HepG2 (cell line): ENCODE measurements around the gene CERS4. TPM values are rescaled to one million over a fixed set of nuclear protein-coding genes. Genes with fewer than 3 reads are reported as not detected.
A peak's percentile ranks its signal among the peaks of the same experiment; 100 is the strongest.

Experiments
- ARHGAP35 ChIP-seq: sonication (generic); formaldehyde crosslinking; IDR thresholded peaks from 2 replicates; pipeline ENCODE4 v1.9.0; 2022; ENCODE audit warnings: mild to moderate bottlenecking, inconsistent platforms, moderate library complexity, missing genetic modification reagents, borderline replicate concordance
- CBX1 ChIP-seq: IDR thresholded peaks from one replicate; pipeline ENCODE4 v1.6.1; 2016; ENCODE audit warnings: antibody characterized with exemption, low read depth
- CHCHD3 ChIP-seq: sonication (generic); formaldehyde crosslinking; IDR thresholded peaks from 2 replicates; pipeline ENCODE4 v1.8.0; 2022; ENCODE audit warnings: mild to moderate bottlenecking, missing genetic modification reagents, moderate library complexity
- HOXA3 ChIP-seq: sonication (generic); formaldehyde crosslinking; IDR thresholded peaks from 2 replicates; pipeline ENCODE4 v1.5.0; 2020; ENCODE audit warnings: missing genetic modification reagents
- MYPOP ChIP-seq: sonication (generic); formaldehyde crosslinking; IDR thresholded peaks from 2 replicates; pipeline ENCODE4 v1.8.1; 2023; ENCODE audit warnings: mild to moderate bottlenecking, moderate library complexity, missing genetic modification reagents
- PCBP1 ChIP-seq: fragments of 200-400 bp; formaldehyde crosslinking; IDR thresholded peaks from 2 replicates; pipeline ENCODE4 v1.6.1; 2017; ENCODE audit warnings: mild to moderate bottlenecking, low read depth, low read length, borderline replicate concordance
- SKIL ChIP-seq: sonication (generic); formaldehyde crosslinking; IDR thresholded peaks from 2 replicates; pipeline ENCODE4 v1.8.0; 2022; ENCODE audit warnings: missing genetic modification reagents, mild to moderate bottlenecking, moderate library complexity, borderline replicate concordance
- XBP1 ChIP-seq: sonication (generic); formaldehyde crosslinking; IDR thresholded peaks from 2 replicates; pipeline ENCODE4 v1.5.0; 2020; ENCODE audit warnings: missing genetic modification reagents
- ZMYM4 ChIP-seq: sonication (generic); formaldehyde crosslinking; IDR thresholded peaks from 2 replicates; pipeline ENCODE4 v1.8.1; 2023; ENCODE audit warnings: mild to moderate bottlenecking, missing genetic modification reagents
- ZNF501 ChIP-seq: sonication (generic); formaldehyde crosslinking; IDR thresholded peaks from 2 replicates; pipeline ENCODE4 v1.5.1; 2020; ENCODE audit warnings: mild to moderate bottlenecking, moderate library complexity, missing genetic modification reagents
- ZNF543 ChIP-seq: sonication (generic); formaldehyde crosslinking; IDR thresholded peaks from 2 replicates; pipeline ENCODE4 v1.4.0; 2020; ENCODE audit warnings: mild to moderate bottlenecking, missing genetic modification reagents
- ZNF556 ChIP-seq: sonication (generic); formaldehyde crosslinking; IDR thresholded peaks from 2 replicates; pipeline ENCODE4 v1.4.0; 2020; ENCODE audit warnings: mild to moderate bottlenecking, missing genetic modification reagents, borderline replicate concordance
- ZNF605 ChIP-seq: sonication (generic); formaldehyde crosslinking; IDR thresholded peaks from 2 replicates; pipeline ENCODE4 v1.8.0; 2022; ENCODE audit warnings: mild to moderate bottlenecking, missing genetic modification reagents
- polyA plus RNA-seq, 8 experiments: library from polyadenylated mRNA; depleted of rRNA in 3 of 8; stranded (reverse) in 7 of 8; unstranded in 1 of 8; fragments of >200 nt; fragmentation: Illumina TruSeq in 4 of 8; extraction: Trizol in 4 of 8; gene quantifications; 2 replicates each; pipeline versions ENCODE4 v1.2.1 to v1.2.3, GENCODE V29; 2011 to 2016; ENCODE audit warnings: low read depth in 4 of 8, missing spikeins in 1 of 8, mixed read lengths in 1 of 8; ENCODE audit not compliant: insufficient read depth in 1 of 8
- total RNA-seq, 5 experiments: library from RNA; depleted of rRNA; stranded (reverse); fragments of >200 nt; fragmentation: Illumina TruSeq; extraction: Trizol; gene quantifications; 2 replicates each; pipeline ENCODE4 v1.2.3, GENCODE V29; 2016; ENCODE audit warnings: low read depth in 1 of 5
- TF ChIP-seq, protein P1 (sequence below): sonication (generic); formaldehyde crosslinking; IDR thresholded peaks from 2 replicates; pipeline ENCODE4 v1.4.0; 2020; ENCODE audit warnings: missing genetic modification reagents
- TF ChIP-seq, protein P2 (sequence below): sonication (generic); formaldehyde crosslinking; IDR thresholded peaks from 2 replicates; pipeline ENCODE4 v1.5.0; 2020; ENCODE audit warnings: mild to moderate bottlenecking, missing genetic modification reagents

The CERS4 gene
- total and polyA plus RNA-seq, 2 of the 13 experiments (the other 11 are each of a cell fraction or from before 2014, with no cell fraction given): 74.7 to 83.5 TPM

DNA sequence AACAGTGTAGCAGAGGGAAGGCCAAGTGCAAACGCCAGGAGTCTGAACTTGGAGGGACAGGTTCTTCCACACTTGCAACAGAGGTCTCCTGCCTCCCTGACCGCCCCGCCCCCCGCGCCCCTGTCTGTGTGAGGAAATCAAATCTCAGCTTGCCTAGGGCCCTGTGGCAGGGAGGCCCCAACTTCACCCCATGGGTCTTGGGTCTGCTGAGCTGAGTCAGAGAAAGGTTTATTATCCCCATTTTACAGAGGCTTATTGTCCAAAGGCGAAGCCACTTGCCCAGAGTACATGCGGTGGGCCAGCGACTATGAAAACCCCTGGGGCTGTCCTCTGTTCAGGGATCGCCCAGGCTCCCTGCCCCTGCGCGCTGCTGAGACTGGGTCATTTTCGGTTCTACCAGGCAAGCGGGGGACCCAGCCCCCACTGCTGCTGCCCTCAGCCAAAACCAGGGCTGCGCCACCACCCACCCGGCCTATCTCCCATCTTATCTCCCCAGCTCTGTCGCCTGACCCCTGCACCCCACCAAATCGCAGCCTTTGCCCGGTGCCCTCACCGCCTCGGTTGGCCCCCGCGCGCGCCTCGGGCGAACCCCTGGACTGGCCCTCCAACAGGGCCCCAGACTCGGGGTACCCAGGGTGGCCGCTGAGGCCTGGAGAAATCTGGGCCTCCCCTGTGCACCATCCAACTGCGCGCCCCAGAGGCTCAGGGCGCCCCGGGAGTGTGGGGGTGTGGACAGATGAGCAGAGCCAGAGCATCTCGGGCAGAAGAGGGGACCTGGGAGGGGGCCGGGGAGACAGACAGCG is 850 bp upstream of the CERS4 start (continued):
- TF ChIP-seq, protein P1, sequence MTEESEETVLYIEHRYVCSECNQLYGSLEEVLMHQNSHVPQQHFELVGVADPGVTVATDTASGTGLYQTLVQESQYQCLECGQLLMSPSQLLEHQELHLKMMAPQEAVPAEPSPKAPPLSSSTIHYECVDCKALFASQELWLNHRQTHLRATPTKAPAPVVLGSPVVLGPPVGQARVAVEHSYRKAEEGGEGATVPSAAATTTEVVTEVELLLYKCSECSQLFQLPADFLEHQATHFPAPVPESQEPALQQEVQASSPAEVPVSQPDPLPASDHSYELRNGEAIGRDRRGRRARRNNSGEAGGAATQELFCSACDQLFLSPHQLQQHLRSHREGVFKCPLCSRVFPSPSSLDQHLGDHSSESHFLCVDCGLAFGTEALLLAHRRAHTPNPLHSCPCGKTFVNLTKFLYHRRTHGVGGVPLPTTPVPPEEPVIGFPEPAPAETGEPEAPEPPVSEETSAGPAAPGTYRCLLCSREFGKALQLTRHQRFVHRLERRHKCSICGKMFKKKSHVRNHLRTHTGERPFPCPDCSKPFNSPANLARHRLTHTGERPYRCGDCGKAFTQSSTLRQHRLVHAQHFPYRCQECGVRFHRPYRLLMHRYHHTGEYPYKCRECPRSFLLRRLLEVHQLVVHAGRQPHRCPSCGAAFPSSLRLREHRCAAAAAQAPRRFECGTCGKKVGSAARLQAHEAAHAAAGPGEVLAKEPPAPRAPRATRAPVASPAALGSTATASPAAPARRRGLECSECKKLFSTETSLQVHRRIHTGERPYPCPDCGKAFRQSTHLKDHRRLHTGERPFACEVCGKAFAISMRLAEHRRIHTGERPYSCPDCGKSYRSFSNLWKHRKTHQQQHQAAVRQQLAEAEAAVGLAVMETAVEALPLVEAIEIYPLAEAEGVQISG (CRISPR knock-in tag): 0 out of 2 replicates have a peak, but pooled peaks have one; percentile 9
- peak; percentile 28; the same call in 1 of the 2 replicates for TF ChIP-seq ZMYM4
- TF ChIP-seq ZNF605 (CRISPR knock-in tag): peak; percentile 41; the same call in 1 of the 2 replicates
- TF ChIP-seq HOXA3: no peak
- 0 out of 2 replicates have a peak, but pooled peaks have one; percentile 14 for TF ChIP-seq MYPOP (CRISPR knock-in tag)
- peak; percentile 57; the same call in 1 of the 2 replicates for TF ChIP-seq ARHGAP35 (CRISPR knock-in tag)
- TF ChIP-seq SKIL (CRISPR knock-in tag): no peak
- TF ChIP-seq XBP1 (CRISPR knock-in tag): no peak
- no peak for TF ChIP-seq CHCHD3 (CRISPR knock-in tag)
- no peak for TF ChIP-seq ZNF543
- TF ChIP-seq ZNF501 (CRISPR knock-in tag): peak; percentile 64; the same call in 1 of the 2 replicates
- no peak for TF ChIP-seq CBX1
- peak; percentile 77 for TF ChIP-seq PCBP1
- TF ChIP-seq, protein P2, sequence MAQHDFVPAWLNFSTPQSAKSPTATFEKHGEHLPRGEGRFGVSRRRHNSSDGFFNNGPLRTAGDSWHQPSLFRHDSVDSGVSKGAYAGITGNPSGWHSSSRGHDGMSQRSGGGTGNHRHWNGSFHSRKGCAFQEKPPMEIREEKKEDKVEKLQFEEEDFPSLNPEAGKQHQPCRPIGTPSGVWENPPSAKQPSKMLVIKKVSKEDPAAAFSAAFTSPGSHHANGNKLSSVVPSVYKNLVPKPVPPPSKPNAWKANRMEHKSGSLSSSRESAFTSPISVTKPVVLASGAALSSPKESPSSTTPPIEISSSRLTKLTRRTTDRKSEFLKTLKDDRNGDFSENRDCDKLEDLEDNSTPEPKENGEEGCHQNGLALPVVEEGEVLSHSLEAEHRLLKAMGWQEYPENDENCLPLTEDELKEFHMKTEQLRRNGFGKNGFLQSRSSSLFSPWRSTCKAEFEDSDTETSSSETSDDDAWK (CRISPR knock-in tag): no peak
- no peak; the same call in 1 of the 2 replicates for TF ChIP-seq ZNF556 (CRISPR knock-in tag)
